CD4-positive, alpha-beta memory T cell (primary cell): Measurements from ENCODE around the gene ALG13. TPM values are rescaled to one million over a fixed set of nuclear protein-coding genes. Genes with fewer than 3 reads are reported as not detected.

Experiments used
- polyA plus RNA-seq, 2 donors: library from polyadenylated mRNA; unstranded; fragments of 300-500 nt; fragmentation: Illumina TruSeq; gene quantifications; one replicate each; pipeline ENCODE4 v1.2.3, GENCODE V29; 2021
- total RNA-seq, 2 experiments: library from RNA; stranded (reverse); gene quantifications; one replicate each; pipeline ENCODE4 v1.2.3, GENCODE V29; 2021

Gene ALG13
- total and polyA plus RNA-seq, 4 experiments from 2014 or later: 61.5 to 82.6 (median 76.7) TPM

Other genes starting within 250 kb of the ALG13 start
- gene SERTM2, start 169.5 kb upstream of the ALG13 start, total RNA-seq: not detected
- not detected for gene SERTM2, start 169.5 kb upstream of the ALG13 start, polyA plus RNA-seq
- not detected for gene TRPC5OS, start 195.0 kb downstream of the ALG13 start, total RNA-seq
- gene TRPC5OS, start 195.0 kb downstream of the ALG13 start, polyA plus RNA-seq: not detected